ENCODE data around the gene NCAM1.
A peak's percentile ranks its signal among the peaks of the same experiment; 100 is the strongest.
"Not testable (repeated sequence)": the region's sequence is repeated elsewhere in the genome, so short reads cannot be mapped to it uniquely, and the experiment has no call there.

Gene NCAM1

GRCh38 chr11:112961146-112961668 is at the start of gene NCAM1:
TSS of gene NCAM1 (plus strand) at chr11:112961420.
- DNase-seq = peak; percentile 62

DNA sequence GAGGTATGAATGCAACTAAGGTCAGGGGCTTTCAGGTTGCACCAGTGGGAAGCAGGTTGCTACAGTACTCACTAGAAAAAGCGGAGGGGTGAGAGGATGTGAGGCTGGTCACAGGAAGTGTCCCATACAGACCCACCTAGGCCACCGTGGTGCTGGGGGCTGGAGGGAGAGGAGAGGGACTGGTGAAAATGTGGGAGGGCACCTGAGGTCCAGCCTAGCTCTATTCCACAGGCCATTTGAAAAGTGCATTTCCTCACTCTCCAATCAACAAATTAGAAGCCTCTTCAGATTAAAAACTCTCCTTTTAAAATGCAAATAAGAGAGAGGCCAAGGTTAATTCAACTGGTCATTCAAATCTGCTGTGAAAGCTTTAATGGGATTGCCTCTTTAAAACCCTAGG is 38.6 kb upstream of the NCAM1 start:
- DNase-seq = no peak

- DNase-seq = not testable (repeated sequence)
Observed at GRCh38 chr11:112924836-112925235, 36.4 kb upstream of the NCAM1 start.

- no peak for DNase-seq
Observed at GRCh38 chr11:112925516-112926310, 35.5 kb upstream of the NCAM1 start.

GRCh38 chr11:112928136-112928535 is 33.1 kb upstream of the NCAM1 start:
- no peak for DNase-seq

GRCh38 chr11:112929432-112929831 is 31.8 kb upstream of the NCAM1 start:
- no peak for DNase-seq

- DNase-seq = no peak
Observed at GRCh38 chr11:112931703-112932102, 29.5 kb upstream of the NCAM1 start.

- no peak for DNase-seq
Observed at GRCh38 chr11:112932593-112932992, 28.6 kb upstream of the NCAM1 start.

- no peak for DNase-seq
Observed at GRCh38 chr11:112933970-112934369, 27.2 kb upstream of the NCAM1 start.

DNA sequence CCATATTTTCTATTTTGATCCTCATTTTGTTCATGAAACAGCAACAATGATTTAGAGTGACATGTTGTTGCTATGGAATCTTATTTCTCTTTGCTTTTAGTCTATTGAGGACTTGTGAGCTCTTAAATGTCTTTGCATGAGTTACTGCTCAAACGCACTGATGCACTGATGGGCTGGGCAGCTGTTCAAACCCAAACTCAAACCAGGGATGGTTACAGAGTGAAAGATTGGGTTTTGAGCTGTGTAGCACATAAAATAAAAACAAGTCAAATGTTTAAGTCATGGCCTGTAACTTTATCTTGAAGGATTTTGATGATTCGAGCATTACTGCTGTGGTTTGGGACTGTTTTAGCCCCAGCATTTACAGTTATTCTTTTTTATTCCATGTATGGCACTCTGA is 20.1 kb upstream of the NCAM1 start:
- no peak for DNase-seq

- DNase-seq = no peak
Observed at GRCh38 chr11:112942966-112943643, 18.1 kb upstream of the NCAM1 start.

GRCh38 chr11:112946866-112947265 is 14.4 kb upstream of the NCAM1 start:
- DNase-seq = no peak

- no peak for DNase-seq
Observed at GRCh38 chr11:112949781-112950575, 11.2 kb upstream of the NCAM1 start.

DNA sequence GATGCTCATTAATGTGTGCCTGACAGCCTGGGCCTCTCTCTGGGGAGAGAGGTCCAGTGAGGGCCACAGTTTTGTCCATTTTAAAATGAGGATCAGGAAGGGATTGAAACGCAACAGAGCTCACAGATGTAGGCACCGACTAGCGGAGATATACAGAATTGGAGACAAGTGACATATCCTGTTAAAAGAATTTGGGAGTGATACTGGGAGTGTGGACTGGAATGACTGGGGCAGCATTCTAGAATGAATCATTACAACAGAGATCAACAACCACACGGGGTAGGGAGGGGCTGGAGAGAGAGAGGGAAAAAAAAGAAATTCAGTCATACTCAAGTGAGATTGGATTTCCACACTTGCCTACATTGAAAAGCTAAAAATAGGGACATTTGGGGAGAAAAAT is 2.5 kb upstream of the NCAM1 start:
- DNase-seq = no peak

GRCh38 chr11:112961751-112962578 is 745 bp downstream of the NCAM1 start:
- peak; percentile 14 for DNase-seq

DNA sequence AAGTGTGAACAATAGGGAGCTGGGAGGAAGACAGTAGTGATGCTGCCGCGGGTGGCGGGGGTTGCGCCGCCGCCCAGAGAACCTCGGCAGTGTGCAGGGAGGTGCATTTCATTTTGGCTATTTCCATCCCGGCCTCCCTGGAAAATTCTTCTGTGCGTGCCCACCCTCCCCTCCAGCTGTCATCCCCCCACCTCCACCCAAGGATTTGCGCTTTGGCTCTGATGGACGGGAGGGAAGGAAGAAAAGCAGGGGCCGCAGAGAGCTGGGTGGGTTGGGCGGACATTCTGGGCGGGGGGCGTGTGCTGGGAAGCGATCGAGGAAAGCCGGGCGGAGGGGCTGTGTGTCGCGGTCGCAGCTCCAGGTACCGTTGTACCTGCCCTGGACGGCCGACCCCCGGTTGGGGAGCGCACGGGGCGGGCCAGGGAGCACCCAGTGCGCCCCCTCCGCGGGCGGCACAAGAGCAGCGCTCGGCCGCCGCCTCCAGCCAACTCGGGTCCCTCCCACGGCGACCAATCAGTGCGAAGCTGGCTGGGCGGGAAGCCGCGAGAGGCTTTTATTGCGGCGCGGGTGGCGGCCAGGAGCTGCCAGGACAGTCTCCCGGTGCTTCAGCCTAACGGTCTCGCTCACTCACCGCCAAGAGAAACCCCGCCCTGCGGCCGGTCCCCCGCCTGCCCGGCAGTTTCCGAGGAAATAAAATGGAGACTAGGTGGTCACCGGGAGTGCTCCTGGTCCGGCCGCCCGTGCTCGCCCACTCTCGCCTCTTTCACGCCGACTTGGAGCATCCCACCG is 1.6 kb downstream of the NCAM1 start:
- no peak for DNase-seq

DNA sequence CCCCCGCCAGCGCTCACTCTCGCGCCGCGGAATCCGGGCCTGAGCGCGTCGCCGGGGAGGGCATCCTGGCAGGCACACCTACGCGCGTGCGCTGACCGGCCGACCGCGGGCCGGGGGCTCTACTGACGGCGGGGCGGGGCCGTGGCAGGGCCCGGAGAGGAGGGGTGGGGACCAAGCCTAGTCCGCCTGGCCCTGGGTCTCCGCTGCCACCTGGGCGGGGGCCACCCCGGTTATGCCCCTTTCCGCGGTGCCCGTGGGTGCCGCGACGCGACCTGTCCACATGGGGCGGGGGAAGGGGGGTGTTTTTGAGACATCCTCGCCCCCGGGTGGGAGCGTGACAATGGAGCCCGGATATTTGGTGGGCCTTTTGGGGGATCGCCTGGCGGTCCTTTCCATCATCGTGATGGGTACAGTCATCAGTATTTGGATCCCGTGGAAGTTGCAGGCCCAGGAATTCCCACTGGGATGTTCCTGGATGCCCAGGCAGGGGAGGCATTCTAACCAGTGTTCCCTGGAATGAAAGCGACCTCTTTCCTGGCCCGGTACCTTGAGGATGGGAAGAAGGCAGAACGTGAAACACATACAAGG is 2.2 kb downstream of the NCAM1 start:
- no peak for DNase-seq

DNA sequence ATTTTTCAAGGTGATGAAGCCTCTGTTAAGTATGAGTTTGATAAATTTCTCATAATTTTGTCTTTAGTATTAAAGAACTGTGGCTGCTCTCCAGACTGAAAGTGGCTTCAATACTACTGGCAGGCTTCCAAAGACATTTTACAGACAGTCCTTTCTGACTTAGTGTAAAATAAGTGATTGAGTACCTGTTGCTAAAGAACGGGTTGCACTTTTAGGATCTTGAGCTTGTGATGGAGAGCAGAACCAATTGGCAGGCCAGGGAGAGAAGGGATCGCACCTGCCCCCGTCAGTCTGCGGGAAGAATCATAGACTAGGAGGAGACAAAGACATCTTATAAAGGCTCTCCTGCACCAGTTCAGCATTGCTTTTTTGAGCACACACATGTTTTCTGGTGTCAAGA is 4.4 kb downstream of the NCAM1 start:
- DNase-seq = no peak

DNA sequence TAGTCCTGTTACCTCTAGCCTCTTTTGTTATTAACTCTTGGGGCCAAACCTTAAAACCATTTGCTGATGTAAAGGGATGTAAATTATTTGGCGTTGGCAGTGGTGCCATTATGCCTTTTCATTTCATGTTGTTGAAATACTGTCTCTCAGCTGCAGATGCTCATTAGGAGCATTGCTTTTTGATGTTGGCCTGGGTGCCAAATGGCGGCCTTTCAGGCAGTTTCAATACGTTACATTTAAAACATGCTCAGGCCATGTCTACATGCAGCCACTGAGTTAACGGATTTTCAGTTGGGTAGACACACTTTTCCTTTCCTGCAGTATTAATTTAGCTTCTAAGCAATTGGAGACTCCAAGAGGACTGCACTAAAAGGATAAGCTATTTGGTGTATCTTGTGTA is 5.3 kb downstream of the NCAM1 start:
- DNase-seq = peak; percentile 10

DNA sequence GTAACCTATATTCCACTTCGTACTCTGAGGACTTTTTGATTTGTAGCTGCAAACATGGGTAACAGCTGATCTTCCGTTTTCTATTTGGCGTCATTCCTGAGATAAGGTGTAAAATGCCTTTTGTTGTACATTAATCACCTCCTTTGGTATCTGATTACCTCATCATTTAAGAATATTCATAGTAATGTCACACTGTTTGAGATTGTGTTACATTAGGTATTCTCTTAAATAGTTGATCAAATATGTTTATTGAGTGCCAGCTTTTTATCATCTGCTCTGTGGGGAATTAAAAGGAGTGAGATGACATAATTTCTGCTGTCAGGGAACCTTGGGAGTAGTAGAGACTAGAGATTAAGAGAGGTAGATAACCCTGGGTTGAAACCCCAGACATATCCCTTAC is 5.9 kb downstream of the NCAM1 start:
- no peak for DNase-seq

Measured in NCI-H1694 (cell line).